K562 (cell line): ENCODE results near the gene ARHGDIA. TPM values are rescaled to one million over a fixed set of nuclear protein-coding genes. Genes with fewer than 3 reads are reported as not detected.

Source experiments
- CCNT2 ChIP-seq: IDR thresholded peaks from 2 replicates; pipeline ENCODE4 v1.6.1; 2011; ENCODE audit warnings: borderline replicate concordance, low read depth, mild to moderate bottlenecking, moderate library complexity, mixed read lengths, low read length; ENCODE audit not compliant: insufficient read length; ENCODE audit errors: extremely low read depth
- CTBP1 ChIP-seq: fragments of 450-650 bp; IDR thresholded peaks from 2 replicates; pipeline ENCODE4 v1.6.1; 2016; ENCODE audit warnings: borderline replicate concordance
- FOS ChIP-seq: IDR thresholded peaks from 3 replicates; pipeline ENCODE4 v1.6.1; 2011; ENCODE audit not compliant: insufficient read length; ENCODE audit errors: extremely low read depth
- FOXP1 ChIP-seq: sonication (generic); formaldehyde crosslinking; IDR thresholded peaks from 2 replicates; pipeline ENCODE4 v1.8.0; 2022; ENCODE audit warnings: mild to moderate bottlenecking, missing genetic modification reagents
- GABPA ChIP-seq: fragments of 200-800 bp; sonication (Bioruptor generic); conservative IDR thresholded peaks from 2 replicates; pipeline ENCODE4 v1.6.1; 2016; ENCODE audit warnings: low read depth, missing genetic modification characterization, missing compliant biosample characterization
- GABPB1 ChIP-seq: sonication (generic); formaldehyde crosslinking; IDR thresholded peaks from 2 replicates; pipeline ENCODE4 v1.8.0; 2022; ENCODE audit warnings: mild to moderate bottlenecking, missing genetic modification reagents
- HIVEP1 ChIP-seq: fragments of 250-450 bp; sonication (Bioruptor Pico); IDR thresholded peaks from 2 replicates; pipeline ENCODE4 v1.4.0; 2020; ENCODE audit warnings: mild to moderate bottlenecking
- JUND ChIP-seq, 2 experiments: IDR thresholded peaks; 2 replicates in 1 of 2; 3 replicates in 1 of 2; pipeline ENCODE4 v1.6.1; 2011; ENCODE audit warnings: borderline replicate concordance in 2 of 2, low read depth in 2 of 2, low read length in 2 of 2, improper control_type of control experiment in 1 of 2, missing biosample characterization in 1 of 2, missing genetic modification characterization in 1 of 2, missing genetic modification reagents in 1 of 2
- MAZ ChIP-seq, 2 experiments: fragments of 450-650 bp in 1 of 2; sonication (generic) in 1 of 2; formaldehyde crosslinking; IDR thresholded peaks in 1 of 2; conservative IDR thresholded peaks in 1 of 2; 2 replicates each; pipeline versions ENCODE4 v1.4.0 to v1.5.0; 2020; ENCODE audit warnings: mild to moderate bottlenecking in 1 of 2, missing genetic modification reagents in 1 of 2
- MTA2 ChIP-seq: fragments of 450-650 bp; IDR thresholded peaks from 2 replicates; pipeline ENCODE4 v1.6.1; 2016; ENCODE audit warnings: low read depth
- MYC ChIP-seq, 2 experiments: fragments of 250-450 bp in 1 of 2; sonication (Bioruptor Pico) in 1 of 2; IDR thresholded peaks; 2 replicates each; pipeline versions ENCODE4 v1.5.1 to v1.6.1; 2012 to 2021; ENCODE audit warnings: low read depth in 2 of 2, borderline replicate concordance in 1 of 2, improper control_type of control experiment in 1 of 2, low read length in 1 of 2, mild to moderate bottlenecking in 1 of 2, moderate library complexity in 1 of 2
- NEUROD1 ChIP-seq: fragments of 150-350 bp; IDR thresholded peaks from 2 replicates; pipeline ENCODE4 v1.6.1; 2014; ENCODE audit warnings: borderline replicate concordance, low read length, low read depth; ENCODE audit not compliant: partially characterized antibody
- PHF8 ChIP-seq: fragments of 200-600 bp; sonication (generic); IDR thresholded peaks from 2 replicates; pipeline ENCODE4 v1.6.1; 2012; ENCODE audit warnings: mixed run types, mild to moderate bottlenecking, inconsistent platforms, low read length, moderate library complexity, borderline replicate concordance
- POU5F1 ChIP-seq: fragments of 150-350 bp; IDR thresholded peaks from 2 replicates; pipeline ENCODE4 v1.6.1; 2014; ENCODE audit warnings: borderline replicate concordance, low read length, low read depth, mild to moderate bottlenecking; ENCODE audit not compliant: partially characterized antibody
- SAFB ChIP-seq: fragments of 200-400 bp; formaldehyde crosslinking; IDR thresholded peaks from 2 replicates; pipeline ENCODE4 v1.6.1; 2017; ENCODE audit warnings: low read depth, low read length, borderline replicate concordance
- TCF7L2 ChIP-seq: fragments of 150-350 bp; IDR thresholded peaks from 2 replicates; pipeline ENCODE4 v1.6.1; 2016; ENCODE audit warnings: low read depth, mild to moderate bottlenecking, low read length, moderate library complexity
- TEAD1 ChIP-seq, 2 experiments: fragments of 450-650 bp in 1 of 2; sonication (generic) in 1 of 2; formaldehyde crosslinking; IDR thresholded peaks; 2 replicates each; pipeline versions ENCODE4 v1.4.0 to v1.8.0; 2020 to 2022; ENCODE audit warnings: mild to moderate bottlenecking in 2 of 2, missing genetic modification reagents in 1 of 2
- TOE1 ChIP-seq, 2 experiments: fragments of 450-650 bp in 1 of 2; sonication (generic) in 1 of 2; formaldehyde crosslinking in 1 of 2; IDR thresholded peaks; 2 replicates each; pipeline versions ENCODE4 v1.7.1 to v1.8.0; 2016 to 2022; ENCODE audit warnings: borderline replicate concordance in 2 of 2, mild to moderate bottlenecking in 2 of 2, antibody characterized with exemption in 1 of 2, inconsistent platforms in 1 of 2, low read depth in 1 of 2, missing genetic modification reagents in 1 of 2, moderate library complexity in 1 of 2
- VEZF1 ChIP-seq: fragments of 200-800 bp; sonication (Bioruptor generic); IDR thresholded peaks from 2 replicates; pipeline ENCODE4 v1.6.1; 2017; ENCODE audit warnings: missing genetic modification characterization, missing compliant biosample characterization
- ZC3H8 ChIP-seq: fragments of 450-650 bp; IDR thresholded peaks from 2 replicates; pipeline ENCODE4 v1.6.1; 2017
- ZNF24 ChIP-seq: fragments of 450-650 bp; IDR thresholded peaks from 2 replicates; pipeline ENCODE4 v1.6.1; 2016
- ZNF57 ChIP-seq: fragments of 450-650 bp; formaldehyde crosslinking; IDR thresholded peaks from 2 replicates; pipeline ENCODE4 v1.4.0; 2020; ENCODE audit warnings: mild to moderate bottlenecking, moderate library complexity
- polyA plus RNA-seq, 8 experiments: library from polyadenylated mRNA; depleted of rRNA in 4 of 8; stranded (reverse) in 5 of 8; unstranded in 3 of 8; fragments of >200 nt; fragmentation: Nextera tagmentation in 2 of 8; fragmentation: Illumina TruSeq in 1 of 8; extraction: Ambion mirVana in 2 of 8; extraction: Trizol in 1 of 8; gene quantifications; 2 replicates each; pipeline versions ENCODE4 v1.2.1 to v1.2.3, GENCODE V29; 2011 to 2014; ENCODE audit warnings: inconsistent platforms in 1 of 8, missing spikeins in 1 of 8
- total RNA-seq, 7 experiments: library from RNA; depleted of rRNA in 6 of 7; stranded (reverse); fragments of >200 nt in 6 of 7; fragmentation: Illumina TruSeq in 2 of 7; extraction: Trizol in 2 of 7; gene quantifications; 2 replicates each; pipeline versions ENCODE4 v1.2.1 to v1.2.3, GENCODE V29; 2011 to 2021; ENCODE audit warnings: low replicate concordance in 1 of 7
- TF ChIP-seq, protein P1 (sequence below): fragments of 250-450 bp; sonication (Bioruptor Pico); IDR thresholded peaks from 2 replicates; pipeline ENCODE4 v1.9.0; 2021; ENCODE audit warnings: mild to moderate bottlenecking, inconsistent platforms

The ARHGDIA gene
- total and polyA plus RNA-seq, 9 of the 15 experiments (the other 6 are each of a cell fraction or from before 2014, with no cell fraction given), result 9.6 to 340 (median 97.6) TPM

- TF ChIP-seq FOXP1 (0 out of 2 replicates have a peak, but pooled peaks have one; percentile 28), TOE1 (IDR thresholded peaks at IDR 0.05; ENCODE audit: borderline replicate concordance) (no peak), TOE1 (CRISPR knock-in tag; IDR thresholded peaks at IDR 0.05; ENCODE audit: borderline replicate concordance, low read depth) (no peak), ZC3H8 (no peak), POU5F1 (no peak), SAFB (no peak), FOS (no peak), VEZF1 (CRISPR knock-in tag) (peak; percentile 55), ZNF57 (CRISPR knock-in tag) (0 out of 2 replicates have a peak, but pooled peaks have one; percentile 44), MYC (IDR thresholded peaks at IDR 0.05; ENCODE audit: low read depth, low read length) (peak; percentile 41; the same call in 1 of the 2 replicates), MYC (CRISPR knock-in tag; IDR thresholded peaks at IDR 0.05; ENCODE audit: borderline replicate concordance, low read depth) (no peak), GABPA (tag) (peak; percentile 88), TCF7L2 (no peak), MAZ (CRISPR knock-in tag; conservative IDR thresholded peaks at IDR 0.05 in 1 of 2, IDR thresholded peaks at IDR 0.05 in 1 of 2) (peak in 1 of 2 experiments; percentile 86; a peak in 3 of 4 replicates), CCNT2 (no peak), NEUROD1 (no peak), MTA2 (no peak), CTBP1 (peak; percentile 73), HIVEP1 (CRISPR knock-in tag) (no peak), PHF8 (peak; percentile 69; the same call in 1 of the 2 replicates), ZNF24 (no peak), TEAD1 (CRISPR knock-in tag; IDR thresholded peaks at IDR 0.05) (no peak), JUND (IDR thresholded peaks at IDR 0.05; ENCODE audit: borderline replicate concordance, low read depth, low read length) (no peak), JUND (tag; IDR thresholded peaks at IDR 0.05; ENCODE audit: borderline replicate concordance, low read depth, low read length) (no peak), GABPB1 (CRISPR knock-in tag) (peak; percentile 65; the same call in 1 of the 2 replicates)
- TF ChIP-seq, protein P1, sequence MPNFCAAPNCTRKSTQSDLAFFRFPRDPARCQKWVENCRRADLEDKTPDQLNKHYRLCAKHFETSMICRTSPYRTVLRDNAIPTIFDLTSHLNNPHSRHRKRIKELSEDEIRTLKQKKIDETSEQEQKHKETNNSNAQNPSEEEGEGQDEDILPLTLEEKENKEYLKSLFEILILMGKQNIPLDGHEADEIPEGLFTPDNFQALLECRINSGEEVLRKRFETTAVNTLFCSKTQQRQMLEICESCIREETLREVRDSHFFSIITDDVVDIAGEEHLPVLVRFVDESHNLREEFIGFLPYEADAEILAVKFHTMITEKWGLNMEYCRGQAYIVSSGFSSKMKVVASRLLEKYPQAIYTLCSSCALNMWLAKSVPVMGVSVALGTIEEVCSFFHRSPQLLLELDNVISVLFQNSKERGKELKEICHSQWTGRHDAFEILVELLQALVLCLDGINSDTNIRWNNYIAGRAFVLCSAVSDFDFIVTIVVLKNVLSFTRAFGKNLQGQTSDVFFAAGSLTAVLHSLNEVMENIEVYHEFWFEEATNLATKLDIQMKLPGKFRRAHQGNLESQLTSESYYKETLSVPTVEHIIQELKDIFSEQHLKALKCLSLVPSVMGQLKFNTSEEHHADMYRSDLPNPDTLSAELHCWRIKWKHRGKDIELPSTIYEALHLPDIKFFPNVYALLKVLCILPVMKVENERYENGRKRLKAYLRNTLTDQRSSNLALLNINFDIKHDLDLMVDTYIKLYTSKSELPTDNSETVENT (CRISPR knock-in tag), result peak; percentile 83
Observed at GRCh38 chr17:81917565-81918332, 46.6 kb upstream of the ARHGDIA start, which contains the start of gene SIRT7 (continued).
